Measurements from ENCODE around the gene STK39.
"Not testable (repeated sequence)": the region's sequence is repeated elsewhere in the genome, so short reads cannot be mapped to it uniquely, and the experiment has no call there.

Gene STK39

GRCh38 chr2:168044579-168044978 lies 202.8 kb downstream of the STK39 start:
- DNase-seq (ENCODE audit: low read depth), result no peak

DNA sequence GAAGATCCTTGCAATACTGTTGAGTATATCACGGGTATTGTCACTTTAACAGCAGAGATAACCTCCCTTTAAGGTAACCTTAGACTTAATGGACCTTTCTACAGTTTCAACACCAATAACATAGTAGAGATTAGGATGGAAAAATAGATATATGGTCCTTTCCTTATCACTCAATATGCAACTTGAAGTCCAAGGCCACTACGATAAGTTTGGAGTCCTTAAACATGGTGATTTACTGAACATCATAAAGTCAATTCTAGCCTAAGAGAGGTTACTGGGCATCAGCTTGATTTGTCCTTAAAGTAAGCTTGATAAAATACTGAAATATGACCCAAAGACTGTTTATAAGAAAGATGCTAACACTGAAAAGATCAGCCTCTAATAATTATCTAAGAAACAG lies 203.2 kb downstream of the STK39 start:
- no peak for DNase-seq (ENCODE audit: low read depth)

DNA sequence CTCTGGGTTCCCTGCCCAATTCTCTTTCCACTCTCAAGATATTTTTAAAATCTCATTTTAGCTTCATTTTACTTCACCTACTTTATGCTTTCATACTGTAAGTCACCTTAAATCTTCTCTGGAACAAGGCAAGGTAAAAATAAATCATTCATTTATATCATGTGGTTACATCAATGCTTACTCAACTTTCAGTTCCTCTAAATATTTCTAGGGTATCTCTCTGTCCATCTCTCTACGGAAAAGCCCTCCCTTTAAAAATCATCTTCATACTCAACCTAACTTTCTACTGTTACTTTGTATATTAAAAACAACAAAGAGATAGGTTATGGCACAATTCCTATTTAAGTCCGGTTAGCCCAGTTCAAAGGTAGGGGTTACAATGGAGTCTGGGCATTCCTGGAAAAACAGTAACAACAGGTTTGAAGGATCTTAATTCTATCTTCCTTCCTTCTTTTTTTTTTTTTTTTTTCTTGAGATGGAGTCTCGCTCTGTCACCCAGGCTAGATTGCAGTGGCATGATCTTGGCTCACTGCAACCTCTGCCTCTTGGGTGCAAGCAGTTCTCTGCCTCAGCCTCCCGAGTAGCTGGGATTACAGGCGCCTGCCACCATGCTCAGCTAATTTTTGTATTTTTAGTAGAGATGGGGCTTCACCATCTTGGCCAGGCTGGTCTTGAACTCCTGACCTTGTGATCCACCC lies 205.1 kb downstream of the STK39 start:
- DNase-seq (ENCODE audit: low read depth), result not testable (repeated sequence)

GRCh38 chr2:168039881-168040280 lies 207.5 kb downstream of the STK39 start:
- DNase-seq (ENCODE audit: low read depth), result no peak

DNA sequence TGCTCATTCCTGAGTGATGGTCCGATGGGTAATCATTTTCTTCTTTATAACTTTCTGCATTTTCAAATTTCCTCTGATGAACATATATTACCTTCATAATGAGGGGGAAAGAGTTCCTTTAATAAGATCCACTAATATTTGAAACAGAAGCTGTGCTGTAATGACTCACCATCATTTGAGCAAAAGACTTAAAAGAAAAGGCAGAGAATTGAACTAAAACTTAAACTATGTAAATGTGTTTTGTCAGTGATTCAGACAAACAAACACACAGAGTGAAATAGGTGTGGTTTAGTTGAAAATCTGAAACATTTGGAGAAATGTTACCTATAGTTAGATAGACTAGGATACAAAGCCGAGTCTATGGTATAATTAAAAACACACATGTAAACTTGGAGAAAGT lies 209.6 kb downstream of the STK39 start:
- DNase-seq (ENCODE audit: low read depth), result no peak

- DNase-seq (ENCODE audit: low read depth), result no peak
These were observed 211.9 kb downstream of the STK39 start for GRCh38 chr2:168035458-168035857.

DNA sequence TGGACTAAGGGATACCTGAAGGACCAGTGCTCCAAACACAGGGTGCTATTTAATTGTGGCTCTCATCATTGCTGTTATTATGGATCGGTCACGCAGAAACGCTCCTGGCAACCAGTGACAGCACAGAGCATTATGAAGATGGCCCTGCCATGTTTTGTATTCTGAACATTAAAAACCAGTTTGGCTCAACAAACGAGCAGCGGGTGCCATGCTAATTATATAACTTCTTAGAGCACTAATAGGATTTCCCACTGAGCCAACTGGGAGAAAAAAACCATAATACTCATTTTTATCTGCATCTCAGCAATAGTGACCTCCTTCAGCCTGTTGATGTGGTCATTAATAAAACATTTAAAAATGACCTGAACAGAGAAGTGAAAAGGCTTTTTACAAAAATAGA lies 212.8 kb downstream of the STK39 start:
- DNase-seq (ENCODE audit: low read depth), result no peak

GRCh38 chr2:168033966-168034365 lies 213.4 kb downstream of the STK39 start:
- DNase-seq (ENCODE audit: low read depth), result no peak

DNA sequence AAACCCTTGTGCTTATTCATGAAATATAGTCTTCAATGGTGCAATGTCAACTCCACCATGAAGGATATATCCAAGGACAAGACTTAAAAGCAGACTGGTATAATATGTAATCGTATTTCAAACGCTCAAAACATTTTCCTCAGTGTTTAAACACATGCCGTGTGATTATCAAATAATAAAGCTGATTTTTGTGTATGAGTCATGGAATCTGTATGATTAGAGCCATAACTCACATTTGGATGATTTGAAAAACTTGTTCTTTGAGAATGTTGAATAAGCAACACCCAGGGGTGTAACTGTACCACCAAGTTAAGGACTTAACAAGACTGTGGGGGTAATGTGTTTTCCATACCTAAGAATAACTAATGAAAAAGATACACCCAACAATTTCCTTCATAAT lies 215.3 kb downstream of the STK39 start:
- no peak for DNase-seq (ENCODE audit: low read depth)

DNA sequence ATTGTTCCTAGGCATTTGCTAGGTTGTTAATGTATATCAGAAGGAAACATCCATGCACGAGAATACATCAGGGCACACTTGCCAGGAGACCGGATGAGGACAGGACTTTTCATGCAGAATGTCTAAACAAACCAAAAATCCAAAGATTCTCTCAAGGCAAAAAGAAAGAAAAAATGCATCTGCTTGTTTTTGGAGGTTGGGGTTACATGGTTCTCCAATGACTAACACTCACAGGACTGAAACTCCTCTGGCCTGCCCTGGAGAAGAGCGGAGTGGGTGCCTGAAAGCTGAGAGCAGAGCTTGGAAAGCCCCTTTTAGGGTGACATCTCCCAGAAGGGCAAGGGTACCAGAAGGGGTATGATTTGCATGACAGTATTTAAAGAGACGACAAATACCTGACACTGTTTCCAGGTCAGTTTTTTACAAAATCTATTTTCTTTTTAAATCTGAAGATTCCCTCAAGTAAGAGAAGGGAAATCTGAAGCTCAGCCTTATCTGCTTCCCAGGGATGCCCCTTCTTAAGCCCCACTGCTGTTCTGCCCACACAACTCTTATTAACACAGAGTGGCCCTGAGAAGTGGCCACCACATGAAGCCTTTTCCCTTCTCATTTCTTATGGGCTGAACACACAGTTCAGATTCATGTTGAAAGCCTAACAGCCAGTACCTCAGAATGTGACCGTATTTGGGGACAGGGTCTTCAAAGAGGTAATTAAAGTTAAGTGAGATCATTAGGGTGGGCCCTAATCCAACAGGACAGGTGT lies 216.4 kb downstream of the STK39 start:
- DNase-seq (ENCODE audit: low read depth), result no peak

DNA sequence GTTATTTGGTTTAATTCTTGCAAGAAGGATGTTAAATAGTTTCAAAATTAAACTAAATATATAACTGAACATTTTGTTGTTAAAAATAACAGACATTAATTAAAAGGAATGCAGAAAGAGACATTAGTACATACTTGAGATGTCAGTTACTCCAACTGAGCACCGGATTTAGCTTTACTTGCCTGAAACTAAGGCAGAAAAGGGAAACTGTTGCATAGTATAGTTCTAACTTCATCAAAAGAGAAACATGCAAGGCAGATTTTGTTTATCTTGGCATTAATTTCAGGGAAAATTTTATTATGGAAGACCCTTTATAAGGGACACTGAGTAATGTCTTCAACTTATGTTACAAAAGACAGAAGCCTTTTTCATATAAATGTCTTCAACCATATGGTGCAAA lies 218.3 kb downstream of the STK39 start:
- no peak for DNase-seq (ENCODE audit: low read depth)

DNA sequence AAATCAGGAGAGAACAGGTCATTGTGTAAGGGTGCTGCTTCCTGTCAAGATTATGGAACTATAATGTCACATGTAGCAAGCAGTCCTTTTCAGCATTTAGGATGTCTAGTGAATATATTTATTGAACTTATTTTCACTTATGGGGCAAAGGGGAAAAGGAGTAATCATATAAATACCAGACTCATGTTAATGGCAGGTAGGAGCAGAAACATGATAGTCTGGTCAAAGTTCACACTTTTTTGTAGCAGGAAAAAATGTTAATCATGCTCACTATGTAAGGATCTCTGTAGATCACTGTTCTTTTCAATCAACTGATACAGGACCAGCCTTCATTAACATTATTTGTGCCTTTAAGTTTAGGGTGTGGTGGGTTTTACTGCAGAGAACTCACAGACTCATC lies 219.0 kb downstream of the STK39 start:
- DNase-seq (ENCODE audit: low read depth), result no peak

DNA sequence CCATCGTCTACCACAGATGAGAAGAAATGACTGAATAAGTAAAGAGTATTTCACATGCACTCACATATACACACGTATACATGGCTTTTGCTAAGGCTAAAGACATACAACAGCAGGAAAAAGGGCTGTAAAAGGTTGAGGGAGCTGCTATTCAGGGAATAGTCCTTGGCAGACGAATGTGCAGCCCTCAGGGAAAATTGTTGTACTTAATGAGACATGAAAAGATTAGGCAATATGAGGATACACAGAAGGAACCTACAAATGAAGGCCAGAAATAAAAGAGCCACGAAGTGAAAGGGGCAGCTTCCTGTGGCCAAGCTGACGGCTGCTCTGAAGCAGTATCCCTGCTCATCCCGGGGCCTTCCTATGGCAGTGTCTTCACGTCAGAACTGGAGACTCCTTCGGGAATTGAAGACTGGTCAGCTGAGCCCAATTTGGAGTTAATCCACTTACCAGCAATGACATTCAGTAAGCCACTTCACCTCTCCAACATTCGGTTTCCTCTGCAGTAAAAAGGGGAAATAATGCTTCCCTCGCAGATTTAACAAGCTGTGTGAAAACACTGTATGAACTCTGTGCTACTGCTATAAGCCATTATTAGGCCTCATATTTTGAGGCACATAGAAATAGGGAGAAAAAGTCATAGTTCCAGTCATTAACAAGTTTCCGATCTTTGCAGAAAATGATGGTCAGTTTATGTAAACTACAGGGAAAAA lies 221.8 kb downstream of the STK39 start:
- no peak for DNase-seq (ENCODE audit: low read depth)

DNA sequence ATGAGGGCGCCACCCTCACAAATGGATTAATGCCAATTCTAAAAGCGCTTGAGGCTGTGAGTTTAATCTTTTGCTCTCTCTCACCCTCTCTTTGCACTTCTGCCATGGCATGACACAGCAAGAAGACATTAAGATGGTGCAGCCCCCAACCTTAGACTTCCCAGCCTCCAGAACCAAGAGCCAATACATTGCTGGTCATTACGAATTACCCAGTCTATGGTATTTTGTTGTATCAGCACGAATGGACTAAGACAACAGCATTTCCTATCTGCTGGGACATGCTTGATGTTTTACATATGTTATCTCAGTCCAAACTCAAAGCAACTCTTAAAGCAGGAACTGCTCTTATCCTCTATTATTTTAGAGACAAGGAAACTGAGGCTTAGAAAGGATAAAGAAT lies 222.9 kb downstream of the STK39 start:
- DNase-seq (ENCODE audit: low read depth), result no peak

GRCh38 chr2:168021800-168022587 lies 225.4 kb downstream of the STK39 start:
- no peak for DNase-seq (ENCODE audit: low read depth)

- DNase-seq (ENCODE audit: low read depth), result no peak
These were observed 232.0 kb downstream of the STK39 start for GRCh38 chr2:168015274-168015953.

DNA sequence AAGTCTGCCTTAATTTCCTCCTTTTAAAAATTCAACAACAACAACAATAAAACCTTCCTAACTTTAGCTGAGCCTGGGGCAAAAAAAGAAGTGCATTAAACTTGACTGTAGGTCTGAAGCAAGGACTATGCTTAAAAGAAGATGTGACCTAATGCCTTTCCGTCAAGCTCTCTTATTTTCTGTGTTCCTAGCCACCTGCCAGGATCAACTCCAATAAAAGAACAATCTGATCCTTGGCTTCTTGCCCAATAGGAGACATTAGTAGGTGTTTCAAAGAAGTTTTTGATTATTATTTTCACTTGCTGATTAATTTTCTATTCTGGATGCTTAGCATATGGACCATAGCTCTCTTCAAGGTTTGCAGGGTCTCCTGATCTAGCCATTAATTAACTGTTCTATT lies 237.5 kb downstream of the STK39 start:
- no peak for DNase-seq (ENCODE audit: low read depth)

DNA sequence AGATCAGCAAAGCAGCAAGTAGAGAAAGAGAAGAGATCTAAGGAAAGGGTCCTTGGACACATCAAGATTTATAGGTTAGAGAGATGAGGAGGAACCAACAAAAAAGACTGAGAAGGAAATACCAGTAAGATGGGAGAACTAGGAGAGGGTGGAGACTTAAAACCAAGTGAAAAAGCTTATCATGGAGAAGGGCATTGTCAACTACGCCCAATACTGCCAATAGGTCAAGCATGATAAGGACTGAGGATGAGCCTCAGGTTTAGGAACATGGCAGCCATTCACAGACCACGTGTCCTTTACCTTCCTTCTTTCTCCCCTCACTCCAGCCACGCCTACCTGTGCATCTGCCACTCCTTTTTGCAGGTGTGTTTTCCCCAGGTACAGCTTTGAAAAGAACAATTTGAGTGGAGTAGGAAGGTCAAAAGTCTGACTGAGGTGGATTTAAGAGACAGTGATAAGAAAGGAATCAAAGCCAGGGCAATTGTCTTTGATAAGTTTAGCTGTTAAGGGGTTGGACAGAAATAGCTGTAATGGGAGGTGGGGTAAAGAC lies 238.7 kb downstream of the STK39 start:
- no peak for DNase-seq (ENCODE audit: low read depth)

DNA sequence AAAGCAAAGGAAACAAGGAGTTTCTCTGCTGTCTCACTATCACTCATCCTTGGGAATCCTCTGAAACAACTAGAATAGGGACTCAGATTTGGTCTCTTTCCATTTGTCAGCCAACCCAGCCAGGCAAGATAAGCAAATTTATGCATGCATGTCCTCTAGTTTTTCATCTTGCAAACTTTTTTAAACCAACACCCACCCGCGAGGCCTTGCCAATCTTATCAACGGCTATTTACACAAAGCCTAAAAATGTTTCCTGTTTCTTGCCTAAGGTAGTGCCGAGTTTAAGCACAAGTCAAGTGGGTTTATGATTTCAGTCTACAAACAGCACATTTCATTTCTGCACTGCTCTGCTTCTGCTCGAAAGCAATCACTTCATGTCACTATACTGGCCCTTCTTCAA lies 240.9 kb downstream of the STK39 start:
- no peak for DNase-seq (ENCODE audit: low read depth)

DNA sequence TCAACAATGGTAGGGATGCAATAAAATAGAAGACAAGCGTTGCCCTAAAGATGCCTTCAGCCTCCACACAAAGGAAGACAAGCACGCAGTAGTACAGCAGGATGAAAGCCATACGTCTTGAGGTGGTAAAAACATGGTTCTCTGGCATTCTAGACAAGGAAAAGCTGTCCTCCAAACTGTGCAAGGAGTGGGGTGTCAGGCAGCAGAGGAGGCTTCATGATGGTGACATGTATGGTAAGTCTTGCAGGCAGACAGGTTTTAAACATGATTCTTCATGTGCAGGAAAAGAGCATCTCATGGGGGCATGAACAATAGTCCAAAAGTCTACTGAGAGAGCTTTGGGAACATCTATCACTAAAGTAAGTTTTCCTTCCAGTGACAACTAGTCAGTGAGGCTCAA lies 241.8 kb downstream of the STK39 start:
- no peak for DNase-seq (ENCODE audit: low read depth)

- DNase-seq (ENCODE audit: low read depth), result no peak
These were observed 243.5 kb downstream of the STK39 start for GRCh38 chr2:168003876-168004275.
